ENCODE measurements around the gene CNR1.

CNR1 gene

GRCh38 chr6:88144637-88145297 is 21.4 kb downstream of the CNR1 start:
- DNase-seq (ENCODE audit: low read depth in 4 of 4, low spot score in 1 of 4), result no peak

- no peak for DNase-seq (ENCODE audit: low read depth in 4 of 4, low spot score in 1 of 4)
Measured at GRCh38 chr6:88143421-88144157, 22.6 kb downstream of the CNR1 start.

- DNase-seq (ENCODE audit: low read depth in 4 of 4, low spot score in 1 of 4), result no peak
Measured at GRCh38 chr6:88142297-88142668, 23.9 kb downstream of the CNR1 start.

- DNase-seq (ENCODE audit: low read depth in 4 of 4, low spot score in 1 of 4), result no peak
Measured at GRCh38 chr6:88141561-88142296, 24.4 kb downstream of the CNR1 start.

GRCh38 chr6:88137915-88138314 is 28.2 kb downstream of the CNR1 start:
- no peak for DNase-seq (ENCODE audit: low read depth in 4 of 4, low spot score in 1 of 4)

GRCh38 chr6:88135578-88136114 is 30.5 kb downstream of the CNR1 start:
- DNase-seq (ENCODE audit: low read depth in 4 of 4, low spot score in 1 of 4), result no peak

GRCh38 chr6:88134575-88134974 is 31.6 kb downstream of the CNR1 start:
- DNase-seq (ENCODE audit: low read depth in 4 of 4, low spot score in 1 of 4), result no peak

GRCh38 chr6:88133718-88134117 is 32.4 kb downstream of the CNR1 start:
- no peak for DNase-seq (ENCODE audit: low read depth in 4 of 4, low spot score in 1 of 4)

- no peak for DNase-seq (ENCODE audit: low read depth in 4 of 4, low spot score in 1 of 4)
Measured at GRCh38 chr6:88124925-88125557, 41.1 kb downstream of the CNR1 start.

- no peak for DNase-seq (ENCODE audit: low read depth in 4 of 4, low spot score in 1 of 4)
Measured at GRCh38 chr6:88120635-88121034, 45.5 kb downstream of the CNR1 start.

- no peak for DNase-seq (ENCODE audit: low read depth in 4 of 4, low spot score in 1 of 4)
Measured at GRCh38 chr6:88119769-88120168, 46.4 kb downstream of the CNR1 start.

- DNase-seq (ENCODE audit: low read depth in 4 of 4, low spot score in 1 of 4), result no peak
Measured at GRCh38 chr6:88116276-88116675, 49.9 kb downstream of the CNR1 start.

- no peak for DNase-seq (ENCODE audit: low read depth in 4 of 4, low spot score in 1 of 4)
Measured at GRCh38 chr6:88115307-88115706, 50.8 kb downstream of the CNR1 start.

- DNase-seq (ENCODE audit: low read depth in 4 of 4, low spot score in 1 of 4), result no peak
Measured at GRCh38 chr6:88114838-88115237, 51.3 kb downstream of the CNR1 start.

GRCh38 chr6:88111991-88112390 is 54.2 kb downstream of the CNR1 start:
- DNase-seq (ENCODE audit: low read depth in 4 of 4, low spot score in 1 of 4), result no peak

GRCh38 chr6:88107241-88107640 is 58.9 kb downstream of the CNR1 start:
- no peak for DNase-seq (ENCODE audit: low read depth in 4 of 4, low spot score in 1 of 4)

- no peak for DNase-seq (ENCODE audit: low read depth in 4 of 4, low spot score in 1 of 4)
Measured at GRCh38 chr6:88105741-88106340, 60.3 kb downstream of the CNR1 start.

Data from stimulated activated CD4-positive, alpha-beta T cell treated with anti-CD3 and anti-CD28 coated beads, Interleukin-1b, Interleukin-23, amount 100 ng/mL, for 24 hours (primary cell).